Calu3 (cell line): ENCODE data around the gene KLF6. TPM values are rescaled to one million over a fixed set of nuclear protein-coding genes. Genes with fewer than 3 reads are reported as not detected.

Source experiments
- BruUV-seq: library from RNA; stranded (reverse); fragments of 400-500 nt; replicated peaks from 2 replicates; lab custom pipeline; 2021; lab: Mats Ljungman, UMichigan
- CTCF ChIA-PET: fragments of 300-600 bp; sonication (Branson Sonifier 250); formaldehyde crosslinking; loops from one replicate; lab custom pipeline; 2022; ENCODE audit warnings: antibody characterized with exemption; lab: Charles Lee
- DNase-seq: peaks from one replicate; pipeline ENCODE4 v3.0.0; 2022
- H3K27ac Mint-ChIP-seq: one replicate; pipeline ENCODE4 v1.8.0; 2022; ENCODE audit warnings: mixed read lengths; ENCODE audit not compliant: unreplicated experiment
- H3K27me3 Mint-ChIP-seq: one replicate; pipeline ENCODE4 v1.8.0; 2022; ENCODE audit warnings: mixed read lengths; ENCODE audit not compliant: unreplicated experiment
- H3K36me3 Mint-ChIP-seq: one replicate; pipeline ENCODE4 v1.8.0; 2022; ENCODE audit warnings: mild to moderate bottlenecking, moderate library complexity, mixed read lengths; ENCODE audit not compliant: insufficient read depth, unreplicated experiment
- H3K4me1 Mint-ChIP-seq: one replicate; pipeline ENCODE4 v1.8.0; 2022; ENCODE audit warnings: mild to moderate bottlenecking, low read depth, mixed read lengths; ENCODE audit not compliant: unreplicated experiment
- H3K4me3 Mint-ChIP-seq: one replicate; pipeline ENCODE4 v1.8.0; 2022; ENCODE audit warnings: mild to moderate bottlenecking, low read depth, moderate library complexity, mixed read lengths; ENCODE audit not compliant: unreplicated experiment
- H3K9me3 Mint-ChIP-seq: one replicate; pipeline ENCODE4 v1.8.0; 2022; ENCODE audit warnings: low read depth, mixed read lengths; ENCODE audit not compliant: unreplicated experiment
- intact Hi-C: fragments of 100-400 bp; cut with micrococcal nuclease; formaldehyde crosslinking; loops from one replicate; pipeline ENCODE4 v1.10.0; 2022; ENCODE audit not compliant: unreplicated experiment
- total RNA-seq: library from RNA; stranded (reverse); gene quantifications from 2 replicates; pipeline ENCODE4 v1.2.3, GENCODE V29; 2022
- TF ChIP-seq, protein P1 (sequence below): fragments of 200-600 bp; IDR thresholded peaks from one replicate; pipeline ENCODE4 v1.8.0; 2022; ENCODE audit warnings: antibody characterized with exemption; ENCODE audit not compliant: unreplicated experiment

The KLF6 gene
- total RNA-seq, 1 experiment from 2014 or later = 140 TPM

DNA sequence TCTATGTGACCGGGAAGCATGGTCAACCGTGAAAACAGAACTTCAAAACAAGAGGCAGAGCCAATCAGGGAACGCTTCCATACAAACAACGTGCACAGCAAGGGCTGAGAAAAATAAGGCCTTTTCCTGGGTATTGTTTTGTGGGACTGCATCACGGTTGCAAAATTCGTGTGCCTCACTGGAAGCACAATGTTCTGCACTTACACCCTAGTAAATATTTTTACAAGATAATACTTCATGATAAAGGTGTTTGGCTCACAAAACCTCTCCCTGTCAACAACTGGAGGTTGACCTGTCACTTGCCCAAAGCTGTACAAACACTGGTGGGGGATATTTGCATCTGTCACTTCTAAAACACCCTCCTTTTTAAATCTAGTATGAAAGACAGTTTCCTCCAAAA, 37.0 kb downstream of the KLF6 start:
- H3K4me3 Mint-ChIP-seq = no peak overlapping the region
- H3K4me1 Mint-ChIP-seq = no peaks in the 10 kb centered on the region
- no peaks in the 10 kb centered on the region for H3K27me3 Mint-ChIP-seq
- H3K9me3 Mint-ChIP-seq = no peaks in the 10 kb centered on the region
- intact Hi-C loops = no loop called here
- H3K27ac Mint-ChIP-seq = no peak overlapping the region
- no peaks in the 10 kb centered on the region for H3K36me3 Mint-ChIP-seq
- no TSS peak for BruUV-seq
- CTCF ChIA-PET = no interaction called here
- TF ChIP-seq, protein P1, sequence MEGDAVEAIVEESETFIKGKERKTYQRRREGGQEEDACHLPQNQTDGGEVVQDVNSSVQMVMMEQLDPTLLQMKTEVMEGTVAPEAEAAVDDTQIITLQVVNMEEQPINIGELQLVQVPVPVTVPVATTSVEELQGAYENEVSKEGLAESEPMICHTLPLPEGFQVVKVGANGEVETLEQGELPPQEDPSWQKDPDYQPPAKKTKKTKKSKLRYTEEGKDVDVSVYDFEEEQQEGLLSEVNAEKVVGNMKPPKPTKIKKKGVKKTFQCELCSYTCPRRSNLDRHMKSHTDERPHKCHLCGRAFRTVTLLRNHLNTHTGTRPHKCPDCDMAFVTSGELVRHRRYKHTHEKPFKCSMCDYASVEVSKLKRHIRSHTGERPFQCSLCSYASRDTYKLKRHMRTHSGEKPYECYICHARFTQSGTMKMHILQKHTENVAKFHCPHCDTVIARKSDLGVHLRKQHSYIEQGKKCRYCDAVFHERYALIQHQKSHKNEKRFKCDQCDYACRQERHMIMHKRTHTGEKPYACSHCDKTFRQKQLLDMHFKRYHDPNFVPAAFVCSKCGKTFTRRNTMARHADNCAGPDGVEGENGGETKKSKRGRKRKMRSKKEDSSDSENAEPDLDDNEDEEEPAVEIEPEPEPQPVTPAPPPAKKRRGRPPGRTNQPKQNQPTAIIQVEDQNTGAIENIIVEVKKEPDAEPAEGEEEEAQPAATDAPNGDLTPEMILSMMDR = no peak
- no peak for DNase-seq

DNA sequence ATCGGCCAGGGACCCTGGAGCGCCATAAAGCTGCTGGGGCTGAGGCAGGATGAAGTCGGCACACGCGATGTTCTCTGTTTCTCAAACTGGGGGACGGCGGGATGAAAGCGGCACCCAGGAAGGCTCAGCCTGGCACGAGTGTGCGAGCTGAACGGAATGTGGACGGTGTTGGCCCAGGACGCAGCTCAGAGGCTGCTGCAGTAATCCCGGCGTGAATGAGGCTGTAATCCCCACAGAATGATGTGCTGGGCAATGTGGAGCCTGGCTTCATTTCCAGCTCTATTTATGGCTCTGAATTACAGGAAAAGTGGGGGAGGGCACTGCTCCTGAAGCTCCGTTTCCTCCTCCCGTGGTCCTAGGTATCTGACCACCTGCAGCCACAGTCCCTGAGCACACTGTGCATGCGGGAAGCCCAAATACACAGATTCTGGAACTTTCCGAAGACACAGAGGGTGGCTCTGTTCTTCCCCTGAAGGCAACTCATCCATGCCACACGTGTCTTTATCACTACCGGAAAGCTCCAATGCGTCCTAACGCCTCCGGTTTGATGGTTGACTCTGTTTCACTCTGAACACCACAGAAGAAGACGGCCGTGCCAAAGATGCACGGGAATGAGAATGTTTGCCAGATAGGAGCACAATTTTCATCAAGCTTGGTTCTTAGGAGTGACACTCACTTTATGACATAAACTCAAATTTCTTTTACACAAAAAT, 37.6 kb downstream of the KLF6 start:
- DNase-seq = no peak
- TF ChIP-seq, protein P1 = no peak
- no peaks in the 10 kb centered on the region for H3K4me1 Mint-ChIP-seq
- H3K4me3 Mint-ChIP-seq = no peak overlapping the region
- H3K27ac Mint-ChIP-seq = no peak overlapping the region
- BruUV-seq = no TSS peak
- H3K9me3 Mint-ChIP-seq = no peaks in the 10 kb centered on the region
- no peaks in the 10 kb centered on the region for H3K36me3 Mint-ChIP-seq
- intact Hi-C loops = no loop called here
- no peaks in the 10 kb centered on the region for H3K27me3 Mint-ChIP-seq
- CTCF ChIA-PET = no interaction called here

- H3K9me3 Mint-ChIP-seq = no peaks in the 10 kb centered on the region
- H3K27ac Mint-ChIP-seq = no peak overlapping the region
- no TSS peak for BruUV-seq
- no peaks in the 10 kb centered on the region for H3K36me3 Mint-ChIP-seq
- intact Hi-C loops = no loop called here
- TF ChIP-seq, protein P1 = no peak
- H3K4me3 Mint-ChIP-seq = no peak overlapping the region
- no peak for DNase-seq
- no peaks in the 10 kb centered on the region for H3K27me3 Mint-ChIP-seq
- H3K4me1 Mint-ChIP-seq = no peaks in the 10 kb centered on the region
- CTCF ChIA-PET = no interaction called here
Measured at GRCh38 chr10:3746634-3747033, 38.4 kb downstream of the KLF6 start.

DNA sequence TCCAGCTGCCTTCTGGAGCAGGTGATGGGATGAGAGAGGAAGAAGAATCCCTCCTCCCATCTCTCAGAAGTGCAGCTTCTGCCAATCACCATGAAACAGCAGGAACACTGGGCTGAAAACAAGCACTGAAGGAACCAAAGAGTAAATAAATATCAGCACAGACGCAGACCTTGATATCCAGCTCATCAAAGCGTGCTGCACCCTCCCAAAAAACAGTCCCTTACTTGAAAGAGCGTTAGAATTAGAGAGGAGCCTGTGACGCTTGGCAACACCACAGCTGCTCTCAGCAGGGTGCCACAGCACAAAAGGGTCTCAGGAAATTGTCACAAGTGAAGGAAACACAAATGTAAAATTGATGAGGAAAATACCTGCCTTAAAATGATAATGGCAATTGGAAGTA, 39.5 kb downstream of the KLF6 start:
- intact Hi-C loops = no loop called here
- DNase-seq = no peak
- Mint-ChIP-seq H3K27me3 (no peaks in the 10 kb centered on the region), H3K4me1 (peaks cover 2% of the 10 kb centered on the region), H3K9me3 (no peaks in the 10 kb centered on the region), H3K4me3 (no peak overlapping the region), H3K36me3 (no peaks in the 10 kb centered on the region), H3K27ac (no peak overlapping the region)
- CTCF ChIA-PET = interaction anchor here (1.1 kb wide), 1 partner anchor 9 kb away, joined by 3 read pairs; no protein-coding TSS in a partner anchor
- TF ChIP-seq, protein P1 = no peak
- BruUV-seq = no TSS peak
